Measurements from ENCODE around the gene BLOC1S4.

BLOC1S4 gene

GRCh38 chr4:6699388-6699787, 16.6 kb upstream of the BLOC1S4 start:
- in situ Hi-C loops (cut with MboI; ENCODE audit: low pct_unique_long_range_greater_than_20kb, low sequenced_read_pairs, unreplicated experiment), result no loop called here
- TF ChIP-seq, protein P1, sequence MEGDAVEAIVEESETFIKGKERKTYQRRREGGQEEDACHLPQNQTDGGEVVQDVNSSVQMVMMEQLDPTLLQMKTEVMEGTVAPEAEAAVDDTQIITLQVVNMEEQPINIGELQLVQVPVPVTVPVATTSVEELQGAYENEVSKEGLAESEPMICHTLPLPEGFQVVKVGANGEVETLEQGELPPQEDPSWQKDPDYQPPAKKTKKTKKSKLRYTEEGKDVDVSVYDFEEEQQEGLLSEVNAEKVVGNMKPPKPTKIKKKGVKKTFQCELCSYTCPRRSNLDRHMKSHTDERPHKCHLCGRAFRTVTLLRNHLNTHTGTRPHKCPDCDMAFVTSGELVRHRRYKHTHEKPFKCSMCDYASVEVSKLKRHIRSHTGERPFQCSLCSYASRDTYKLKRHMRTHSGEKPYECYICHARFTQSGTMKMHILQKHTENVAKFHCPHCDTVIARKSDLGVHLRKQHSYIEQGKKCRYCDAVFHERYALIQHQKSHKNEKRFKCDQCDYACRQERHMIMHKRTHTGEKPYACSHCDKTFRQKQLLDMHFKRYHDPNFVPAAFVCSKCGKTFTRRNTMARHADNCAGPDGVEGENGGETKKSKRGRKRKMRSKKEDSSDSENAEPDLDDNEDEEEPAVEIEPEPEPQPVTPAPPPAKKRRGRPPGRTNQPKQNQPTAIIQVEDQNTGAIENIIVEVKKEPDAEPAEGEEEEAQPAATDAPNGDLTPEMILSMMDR (IDR thresholded peaks at IDR 0.05; ENCODE audit: extremely low read depth, insufficient read depth, missing control alignments), result no peak
- DNase-seq (ENCODE audit: low spot score), result no peak

DNA sequence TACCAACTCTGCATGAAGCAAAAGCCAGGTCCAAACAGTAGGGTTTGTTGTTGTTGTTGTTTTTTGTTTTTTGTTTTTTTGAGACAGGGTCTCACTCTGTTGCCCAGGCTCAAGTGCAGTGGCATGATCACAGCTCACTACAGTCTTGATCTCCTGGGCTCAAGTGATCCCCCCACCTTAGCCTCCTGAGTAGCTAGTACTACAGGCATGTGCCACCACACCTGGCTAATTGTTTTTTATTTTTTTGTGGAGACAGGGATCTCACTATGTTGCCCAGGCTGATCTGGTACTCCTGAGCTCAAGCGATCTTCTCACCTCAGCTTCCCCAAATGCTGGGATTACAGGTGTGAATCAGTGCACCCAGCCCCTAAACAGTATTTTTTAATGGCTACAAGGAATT, 16.1 kb upstream of the BLOC1S4 start:
- no peak for DNase-seq (ENCODE audit: low spot score)
- TF ChIP-seq, protein P1 (IDR thresholded peaks at IDR 0.05; ENCODE audit: extremely low read depth, insufficient read depth, missing control alignments), result no peak
- in situ Hi-C loops (cut with MboI; ENCODE audit: low pct_unique_long_range_greater_than_20kb, low sequenced_read_pairs, unreplicated experiment), result no loop called here

DNA sequence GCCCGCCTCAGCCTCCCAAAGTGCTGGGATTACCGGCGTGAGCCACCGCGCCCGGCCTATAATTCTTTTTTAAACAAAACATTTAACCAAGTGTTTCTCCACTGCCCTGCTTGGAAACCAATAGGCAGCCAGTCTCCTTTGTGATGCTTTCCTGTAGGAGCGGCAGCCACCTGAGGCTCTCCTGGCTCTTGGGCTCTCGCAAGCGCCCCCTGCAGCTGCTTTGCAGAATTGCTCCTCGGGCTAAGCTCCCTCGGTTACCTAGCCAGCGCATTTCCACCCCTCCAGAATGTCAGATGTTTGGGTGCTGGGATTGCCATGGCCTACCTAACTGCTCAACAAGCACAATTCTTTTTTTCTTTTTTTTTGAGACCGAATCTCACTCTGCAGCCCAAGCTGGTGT, 14.6 kb upstream of the BLOC1S4 start:
- in situ Hi-C loops (cut with MboI; ENCODE audit: low pct_unique_long_range_greater_than_20kb, low sequenced_read_pairs, unreplicated experiment), result no loop called here
- no peak for DNase-seq (ENCODE audit: low spot score)
- TF ChIP-seq, protein P1 (IDR thresholded peaks at IDR 0.05; ENCODE audit: extremely low read depth, insufficient read depth, missing control alignments), result peak; percentile 49

DNA sequence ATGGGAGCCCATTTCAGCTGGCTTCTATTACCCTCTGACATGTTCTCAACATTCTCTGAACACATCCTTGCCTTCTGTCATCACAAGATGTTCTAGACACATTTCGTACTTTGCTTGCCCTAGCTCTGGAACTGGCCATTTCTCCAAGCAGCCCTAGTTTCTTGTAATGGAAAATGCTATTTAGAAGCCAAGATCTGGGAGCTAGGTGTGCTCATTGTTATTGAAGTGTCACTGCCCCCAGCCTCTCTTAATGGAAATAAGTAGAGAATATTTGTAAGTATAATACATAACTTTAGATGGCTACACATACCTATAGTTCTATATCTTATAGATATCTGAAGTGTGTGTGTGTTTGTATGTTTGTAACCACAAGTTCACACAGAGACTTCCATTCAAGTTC, 13.2 kb upstream of the BLOC1S4 start:
- DNase-seq (ENCODE audit: low spot score), result no peak
- in situ Hi-C loops (cut with MboI; ENCODE audit: low pct_unique_long_range_greater_than_20kb, low sequenced_read_pairs, unreplicated experiment), result no loop called here
- TF ChIP-seq, protein P1 (IDR thresholded peaks at IDR 0.05; ENCODE audit: extremely low read depth, insufficient read depth, missing control alignments), result no peak

DNA sequence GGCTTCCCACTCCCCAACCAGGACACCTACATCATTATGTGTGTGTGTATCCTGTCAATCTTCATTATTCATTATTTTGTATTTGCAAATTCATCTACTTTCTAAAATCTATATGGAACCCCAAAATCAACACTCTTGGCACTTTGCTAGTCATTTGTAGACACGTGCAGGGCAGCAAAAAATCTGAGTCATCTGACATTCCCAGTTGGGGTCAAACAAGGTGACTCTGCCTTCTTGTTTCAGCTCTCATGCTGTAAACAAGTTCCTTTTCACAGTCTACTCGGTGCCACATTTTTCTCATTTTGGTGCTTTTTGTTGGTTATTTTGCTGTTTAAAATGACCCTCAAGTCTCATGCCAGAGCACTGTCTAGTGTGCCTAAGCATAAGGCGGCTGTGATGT, 12.2 kb upstream of the BLOC1S4 start:
- TF ChIP-seq, protein P1 (IDR thresholded peaks at IDR 0.05; ENCODE audit: extremely low read depth, insufficient read depth, missing control alignments), result no peak
- no peak for DNase-seq (ENCODE audit: low spot score)
- in situ Hi-C loops (cut with MboI; ENCODE audit: low pct_unique_long_range_greater_than_20kb, low sequenced_read_pairs, unreplicated experiment), result no loop called here

GRCh38 chr4:6705646-6706045, 10.3 kb upstream of the BLOC1S4 start:
- in situ Hi-C loops (cut with MboI; ENCODE audit: low pct_unique_long_range_greater_than_20kb, low sequenced_read_pairs, unreplicated experiment), result no loop called here
- DNase-seq (ENCODE audit: low spot score), result no peak
- TF ChIP-seq, protein P1 (IDR thresholded peaks at IDR 0.05; ENCODE audit: extremely low read depth, insufficient read depth, missing control alignments), result no peak

GRCh38 chr4:6706173-6706572, 9.8 kb upstream of the BLOC1S4 start:
- TF ChIP-seq, protein P1 (IDR thresholded peaks at IDR 0.05; ENCODE audit: extremely low read depth, insufficient read depth, missing control alignments), result no peak
- DNase-seq (ENCODE audit: low spot score), result no peak
- in situ Hi-C loops (cut with MboI; ENCODE audit: low pct_unique_long_range_greater_than_20kb, low sequenced_read_pairs, unreplicated experiment), result no loop called here

All from GM13977 (cell line).